ENCODE data around the gene HSPB6.

DNA sequence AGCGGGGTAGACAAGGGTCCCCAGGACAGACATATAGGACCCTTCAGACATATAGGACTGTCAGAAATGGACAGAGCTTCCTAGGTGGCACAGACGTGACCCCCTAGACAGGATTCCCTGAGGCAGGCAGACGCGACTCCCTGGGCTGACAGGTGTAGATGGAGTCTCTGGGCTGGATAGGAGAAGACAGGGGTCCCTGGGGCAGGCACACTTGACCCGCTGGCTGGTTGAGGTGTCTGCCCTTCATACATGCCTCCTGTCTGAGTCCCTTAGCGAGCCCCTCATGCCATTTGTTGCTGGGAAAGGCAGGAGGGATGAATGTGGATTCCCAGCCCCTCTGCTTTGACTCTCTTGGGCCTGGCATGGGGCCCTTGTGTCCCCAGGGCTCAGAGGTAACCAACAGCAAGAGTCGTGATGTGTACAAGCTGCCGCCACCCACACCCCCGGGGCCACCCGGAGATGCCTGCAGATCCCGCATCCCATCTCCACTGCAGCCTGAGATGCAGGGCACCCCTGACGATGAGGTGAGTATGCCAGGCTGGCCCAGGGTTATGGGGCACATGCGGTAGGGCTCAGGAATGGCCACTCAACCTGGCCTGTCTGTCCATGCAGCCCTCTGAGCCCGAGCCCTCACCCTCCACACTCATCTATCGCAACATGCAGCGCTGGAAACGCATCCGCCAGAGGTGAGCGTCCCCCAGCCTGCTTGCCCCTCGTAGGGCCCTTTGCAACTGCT is 3.0 kb downstream of the HSPB6 start:
- TF ChIP-seq EZH2 (IDR thresholded peaks at IDR 0.05; ENCODE audit: borderline replicate concordance, low read length), result no peak
- TF ChIP-seq, protein P1, sequence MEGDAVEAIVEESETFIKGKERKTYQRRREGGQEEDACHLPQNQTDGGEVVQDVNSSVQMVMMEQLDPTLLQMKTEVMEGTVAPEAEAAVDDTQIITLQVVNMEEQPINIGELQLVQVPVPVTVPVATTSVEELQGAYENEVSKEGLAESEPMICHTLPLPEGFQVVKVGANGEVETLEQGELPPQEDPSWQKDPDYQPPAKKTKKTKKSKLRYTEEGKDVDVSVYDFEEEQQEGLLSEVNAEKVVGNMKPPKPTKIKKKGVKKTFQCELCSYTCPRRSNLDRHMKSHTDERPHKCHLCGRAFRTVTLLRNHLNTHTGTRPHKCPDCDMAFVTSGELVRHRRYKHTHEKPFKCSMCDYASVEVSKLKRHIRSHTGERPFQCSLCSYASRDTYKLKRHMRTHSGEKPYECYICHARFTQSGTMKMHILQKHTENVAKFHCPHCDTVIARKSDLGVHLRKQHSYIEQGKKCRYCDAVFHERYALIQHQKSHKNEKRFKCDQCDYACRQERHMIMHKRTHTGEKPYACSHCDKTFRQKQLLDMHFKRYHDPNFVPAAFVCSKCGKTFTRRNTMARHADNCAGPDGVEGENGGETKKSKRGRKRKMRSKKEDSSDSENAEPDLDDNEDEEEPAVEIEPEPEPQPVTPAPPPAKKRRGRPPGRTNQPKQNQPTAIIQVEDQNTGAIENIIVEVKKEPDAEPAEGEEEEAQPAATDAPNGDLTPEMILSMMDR (IDR thresholded peaks at IDR 0.05; ENCODE audit: low read length), result no peak

All from OCI-LY1 (cell line).